Fibroblast of skin of scalp (primary cell): ENCODE measurements around the gene PELI3. TPM values are rescaled to one million over a fixed set of nuclear protein-coding genes. Genes with fewer than 3 reads are reported as not detected.
"Not testable (repeated sequence)": the region's sequence is repeated elsewhere in the genome, so short reads cannot be mapped to it uniquely, and the experiment has no call there.

Source experiments
- DNase-seq: peaks from one replicate; pipeline ENCODE4 v3.0.0-alpha.2; 2013
- polyA plus RNA-seq, 2 experiments: library from polyadenylated mRNA; unstranded; fragments of 120-200 nt; gene quantifications; one replicate each; pipeline ENCODE4 v1.2.1, GENCODE V29; 2013; ENCODE audit not compliant: insufficient read length in 2 of 2

The PELI3 gene, protein sequence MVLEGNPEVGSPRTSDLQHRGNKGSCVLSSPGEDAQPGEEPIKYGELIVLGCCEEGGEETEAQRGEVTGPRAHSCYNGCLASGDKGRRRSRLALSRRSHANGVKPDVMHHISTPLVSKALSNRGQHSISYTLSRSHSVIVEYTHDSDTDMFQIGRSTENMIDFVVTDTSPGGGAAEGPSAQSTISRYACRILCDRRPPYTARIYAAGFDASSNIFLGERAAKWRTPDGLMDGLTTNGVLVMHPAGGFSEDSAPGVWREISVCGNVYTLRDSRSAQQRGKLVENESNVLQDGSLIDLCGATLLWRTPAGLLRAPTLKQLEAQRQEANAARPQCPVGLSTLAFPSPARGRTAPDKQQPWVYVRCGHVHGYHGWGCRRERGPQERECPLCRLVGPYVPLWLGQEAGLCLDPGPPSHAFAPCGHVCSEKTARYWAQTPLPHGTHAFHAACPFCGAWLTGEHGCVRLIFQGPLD
- 6.0 TPM for polyA plus RNA-seq (2013, experiment 1 of 2; ENCODE audit: insufficient read length)
- 5.7 TPM for polyA plus RNA-seq (2013, experiment 2 of 2; ENCODE audit: insufficient read length)

DNA sequence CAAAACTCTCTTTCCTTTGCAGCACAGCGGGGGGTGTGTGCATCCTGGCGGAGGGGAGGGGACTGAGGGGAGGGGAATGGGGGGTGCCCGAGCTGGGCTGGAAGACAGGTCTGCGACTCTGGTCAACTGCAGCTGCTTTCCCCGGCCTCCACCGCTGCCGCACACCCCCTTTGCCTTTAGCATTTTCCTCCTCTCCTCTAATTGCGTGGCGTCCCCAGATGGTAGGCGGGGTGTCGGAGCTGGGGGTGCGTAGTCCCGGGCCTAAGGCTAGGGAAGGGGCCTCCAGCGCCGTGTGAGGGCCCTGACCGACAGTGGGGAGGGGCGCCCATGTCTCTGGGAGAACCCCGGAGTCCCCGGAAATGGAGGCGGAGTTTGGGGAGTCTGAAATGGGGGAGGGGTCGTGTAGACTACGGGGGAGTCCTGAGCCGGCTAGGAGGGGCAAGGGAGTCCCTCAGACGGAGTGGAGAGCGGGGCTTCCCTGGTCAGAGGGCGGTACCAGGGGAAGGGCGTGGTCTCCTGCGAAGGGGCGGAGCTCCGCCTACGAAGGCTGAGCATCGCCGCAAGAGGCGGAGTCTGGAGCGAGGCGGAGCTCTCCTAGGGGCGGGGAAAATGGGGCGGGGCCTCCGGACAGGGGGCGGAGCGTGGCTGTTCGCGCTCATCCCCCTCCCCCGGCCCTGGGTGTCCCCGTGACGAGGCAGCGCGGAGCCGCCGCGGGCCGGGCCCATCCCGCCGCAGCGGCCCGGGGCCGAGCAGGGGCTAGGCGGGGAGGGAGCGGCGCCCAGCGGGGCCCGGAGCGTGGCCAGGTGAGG, at the start of gene PELI3:
PELI3 (plus strand) TSS at position 681 of the 809 bp plus-strand sequence. CDS start 1,224 bp downstream, outside the sequence.
- DNase-seq: peak; percentile 92

- no peak for DNase-seq
Measured at GRCh38 chr11:66417000-66417399, 49.7 kb upstream of the PELI3 start.

- peak; percentile 98 for DNase-seq
Measured at GRCh38 chr11:66418168-66418985, 48.3 kb upstream of the PELI3 start.

GRCh38 chr11:66418986-66419308, 47.8 kb upstream of the PELI3 start:
- DNase-seq: no peak

DNA sequence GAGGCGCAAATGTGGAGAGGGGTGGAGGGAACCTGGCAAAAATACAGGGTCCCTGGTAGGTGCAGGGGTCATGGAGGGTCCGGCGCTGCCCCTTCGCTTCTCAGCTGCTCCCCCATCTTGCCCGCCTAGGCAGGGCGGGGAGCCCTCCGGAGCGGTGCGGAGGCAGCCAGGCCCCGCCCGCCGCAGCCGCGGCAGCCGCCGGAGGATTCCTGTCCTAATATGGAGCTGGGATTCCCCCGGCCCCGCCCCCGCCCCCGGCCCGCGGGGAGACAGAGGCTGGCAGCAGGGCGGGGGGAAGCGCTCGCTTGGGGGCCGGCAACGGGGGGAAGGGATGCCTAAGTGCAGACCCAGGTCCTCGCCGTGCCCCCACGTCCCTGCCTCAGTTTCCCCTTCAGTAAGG, 46.9 kb upstream of the PELI3 start:
- no peak for DNase-seq

DNA sequence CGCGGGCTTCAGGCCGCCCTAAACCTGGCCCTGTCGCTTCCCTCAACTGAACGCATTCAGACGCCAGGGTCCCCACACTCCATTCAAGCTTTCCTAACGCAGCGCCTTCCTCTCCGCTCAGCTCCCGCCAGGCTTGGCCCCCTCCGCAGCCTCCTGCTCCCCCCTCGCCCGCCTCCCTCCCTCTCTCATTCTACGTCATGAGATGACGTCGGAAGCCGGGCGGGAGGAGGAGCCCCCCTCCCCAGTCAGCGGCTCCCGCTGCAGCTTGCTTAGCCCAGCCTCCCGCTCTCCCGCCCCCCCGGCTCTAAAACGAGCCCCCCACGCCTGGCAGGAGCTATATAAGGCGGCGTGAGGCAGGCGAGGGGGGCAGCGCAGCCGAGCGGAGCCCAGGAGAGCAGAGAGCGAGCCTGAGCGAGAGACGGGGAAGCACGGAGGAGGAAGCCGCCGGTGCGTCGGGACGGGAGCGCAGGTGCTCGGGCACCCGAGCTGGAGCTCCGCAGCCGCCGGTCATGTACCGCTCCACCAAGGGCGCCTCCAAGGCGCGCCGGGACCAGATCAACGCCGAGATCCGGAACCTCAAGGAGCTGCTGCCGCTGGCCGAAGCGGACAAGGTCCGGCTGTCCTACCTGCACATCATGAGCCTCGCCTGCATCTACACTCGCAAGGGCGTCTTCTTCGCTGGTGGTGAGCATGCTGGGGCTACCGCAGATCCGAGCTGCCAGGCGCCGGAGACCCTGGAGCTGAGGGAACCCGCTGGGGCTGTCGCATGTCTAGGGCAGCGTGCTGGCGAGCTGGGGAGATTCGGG, 45.8 kb upstream of the PELI3 start, which contains the start of gene NPAS4:
NPAS4 (plus strand) TSS at position 365 of the 806 bp plus-strand sequence; CDS start at position 510, 145 bp downstream.
- no peak for DNase-seq

DNA sequence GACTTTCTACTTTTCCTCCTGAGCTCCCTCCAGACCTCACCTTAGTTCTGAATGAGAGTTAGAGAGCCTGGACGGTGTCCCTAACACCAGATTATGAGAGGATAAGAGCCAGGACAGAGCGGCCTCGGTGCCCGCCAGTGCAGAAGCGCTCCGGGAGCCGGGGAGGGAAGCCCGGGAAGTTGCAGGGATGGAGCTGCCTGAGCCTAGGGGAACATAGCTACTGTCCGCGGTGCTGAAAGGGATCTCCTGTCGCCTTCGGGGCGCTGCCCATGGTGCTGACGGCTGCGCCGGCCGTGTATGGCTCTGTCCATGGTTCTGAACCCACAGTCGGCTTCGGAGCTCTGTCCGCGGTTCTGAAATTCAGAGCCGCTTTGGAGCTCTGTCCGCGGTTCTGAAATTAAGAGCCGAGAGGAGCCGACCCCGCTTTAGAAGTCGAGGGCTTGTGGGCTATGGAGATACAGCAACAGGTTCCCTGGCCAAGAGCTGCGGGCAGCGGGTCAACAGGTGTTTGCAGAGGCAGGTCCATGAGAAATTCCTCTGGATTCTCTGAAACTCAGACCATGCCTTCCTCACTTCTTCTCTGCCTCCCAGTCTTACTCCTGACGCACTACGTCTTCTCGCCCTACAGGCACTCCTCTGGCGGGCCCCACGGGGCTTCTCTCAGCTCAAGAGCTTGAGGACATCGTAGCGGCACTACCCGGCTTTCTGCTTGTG, 45.1 kb upstream of the PELI3 start:
- peak; percentile 91 for DNase-seq

DNA sequence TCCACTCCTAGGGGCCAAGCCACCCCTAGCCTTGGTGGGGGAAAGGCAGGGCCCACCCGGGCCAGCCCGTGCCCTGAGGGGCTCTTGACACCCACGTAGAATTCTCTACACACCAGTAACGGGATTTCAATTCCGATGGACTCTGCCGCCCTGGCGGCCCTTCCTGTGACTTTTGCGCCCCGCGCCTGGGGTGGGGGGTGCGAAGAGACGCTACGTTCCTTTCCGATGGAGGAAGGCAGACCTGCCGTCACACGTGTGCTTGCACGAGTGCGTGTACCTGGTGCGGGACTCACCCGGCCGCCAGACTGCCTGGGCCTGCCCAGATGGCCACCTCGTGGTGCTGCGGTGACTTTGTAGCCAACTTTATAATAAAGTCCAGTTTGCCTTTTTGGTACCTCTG, 40.4 kb upstream of the PELI3 start:
- no peak for DNase-seq

GRCh38 chr11:66428933-66429332, 37.8 kb upstream of the PELI3 start:
- DNase-seq: no peak

DNA sequence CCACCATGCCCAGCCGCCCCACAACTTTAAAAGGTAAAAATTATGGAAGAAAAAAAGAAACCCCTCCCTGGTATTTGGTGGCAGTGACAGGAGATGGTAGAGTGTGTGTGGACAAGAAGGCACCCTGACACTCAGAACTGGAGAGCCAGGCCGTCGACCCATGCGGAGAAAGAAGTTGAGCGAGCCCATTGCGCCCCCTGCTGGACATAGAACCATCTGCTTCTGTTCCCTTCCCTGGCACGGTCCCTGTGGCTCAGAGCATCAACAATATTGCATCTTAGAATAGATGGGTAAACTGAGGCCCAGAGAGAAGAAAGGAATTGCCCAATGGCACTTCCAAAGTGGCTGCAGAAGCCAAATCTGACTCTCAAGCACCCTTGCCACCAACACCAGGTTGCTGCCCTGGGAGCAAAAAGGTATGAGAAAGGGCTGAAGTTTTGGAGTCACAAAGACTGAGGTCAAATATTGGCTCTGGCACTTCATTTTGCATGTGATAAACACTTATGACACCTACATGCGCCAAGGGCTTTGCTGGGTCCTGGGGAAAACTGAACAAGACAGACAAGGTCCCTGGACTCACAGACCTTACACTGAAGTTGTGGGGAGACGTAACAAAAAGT, 36.6 kb upstream of the PELI3 start:
- DNase-seq: peak; percentile 72

GRCh38 chr11:66431287-66431686, 35.4 kb upstream of the PELI3 start:
- DNase-seq: not testable (repeated sequence)

- not testable (repeated sequence) for DNase-seq
Measured at GRCh38 chr11:66431871-66432329, 34.8 kb upstream of the PELI3 start.

- DNase-seq: no peak
Measured at GRCh38 chr11:66432597-66432996, 34.1 kb upstream of the PELI3 start.

- no peak for DNase-seq
Measured at GRCh38 chr11:66437979-66438503, 28.7 kb upstream of the PELI3 start.

DNA sequence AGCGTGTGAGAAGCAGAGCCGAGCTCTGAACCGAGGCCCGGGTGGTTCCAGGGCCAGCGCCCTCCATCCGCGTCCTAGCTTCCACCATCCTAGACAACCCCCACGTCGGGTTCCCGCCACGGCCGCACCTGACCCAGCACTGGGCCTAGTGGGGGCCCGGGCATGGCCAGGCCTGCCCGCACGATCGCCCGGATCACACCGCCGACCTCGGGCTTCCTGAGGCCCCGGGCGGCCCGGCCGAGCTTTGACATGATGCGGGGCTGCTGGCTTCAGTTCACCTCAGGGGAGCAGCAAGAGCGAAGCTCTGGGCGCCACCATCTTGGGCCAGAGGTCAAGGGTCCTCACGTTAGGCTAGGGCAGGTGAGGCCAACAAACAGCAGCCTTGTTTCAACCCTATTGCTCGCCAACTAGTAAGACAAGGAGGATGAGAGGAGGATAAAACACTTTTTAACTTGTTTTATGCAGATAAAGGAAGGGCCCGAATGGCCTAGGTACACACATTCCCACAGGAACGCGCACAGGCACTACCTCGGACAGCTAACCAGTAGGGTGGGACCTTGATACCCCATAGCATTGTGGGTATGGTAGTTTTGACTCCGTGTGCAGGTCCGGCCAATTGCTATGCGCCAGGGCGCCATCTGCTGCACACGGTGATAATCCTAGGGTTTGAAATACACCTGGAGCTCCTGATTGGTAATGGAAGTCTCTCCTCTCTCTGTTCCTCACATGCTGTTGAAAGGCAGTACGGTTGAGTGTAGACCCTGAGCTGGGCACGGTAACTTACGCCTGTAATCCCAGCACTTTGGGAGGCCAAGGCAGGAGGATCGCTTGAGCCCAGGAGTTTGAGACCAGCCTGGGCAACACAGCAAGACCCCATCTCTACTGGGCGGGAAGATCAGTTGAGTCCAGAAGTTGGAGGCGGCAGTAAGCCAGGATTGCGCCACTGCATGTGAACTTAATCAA, 27.9 kb upstream of the PELI3 start, which contains the start of gene MRPL11:
MRPL11 (minus strand) TSS at position 345 of the 963 bp plus-strand sequence; CDS start at position 251, 94 bp downstream.
- peak; percentile 92 for DNase-seq

DNA sequence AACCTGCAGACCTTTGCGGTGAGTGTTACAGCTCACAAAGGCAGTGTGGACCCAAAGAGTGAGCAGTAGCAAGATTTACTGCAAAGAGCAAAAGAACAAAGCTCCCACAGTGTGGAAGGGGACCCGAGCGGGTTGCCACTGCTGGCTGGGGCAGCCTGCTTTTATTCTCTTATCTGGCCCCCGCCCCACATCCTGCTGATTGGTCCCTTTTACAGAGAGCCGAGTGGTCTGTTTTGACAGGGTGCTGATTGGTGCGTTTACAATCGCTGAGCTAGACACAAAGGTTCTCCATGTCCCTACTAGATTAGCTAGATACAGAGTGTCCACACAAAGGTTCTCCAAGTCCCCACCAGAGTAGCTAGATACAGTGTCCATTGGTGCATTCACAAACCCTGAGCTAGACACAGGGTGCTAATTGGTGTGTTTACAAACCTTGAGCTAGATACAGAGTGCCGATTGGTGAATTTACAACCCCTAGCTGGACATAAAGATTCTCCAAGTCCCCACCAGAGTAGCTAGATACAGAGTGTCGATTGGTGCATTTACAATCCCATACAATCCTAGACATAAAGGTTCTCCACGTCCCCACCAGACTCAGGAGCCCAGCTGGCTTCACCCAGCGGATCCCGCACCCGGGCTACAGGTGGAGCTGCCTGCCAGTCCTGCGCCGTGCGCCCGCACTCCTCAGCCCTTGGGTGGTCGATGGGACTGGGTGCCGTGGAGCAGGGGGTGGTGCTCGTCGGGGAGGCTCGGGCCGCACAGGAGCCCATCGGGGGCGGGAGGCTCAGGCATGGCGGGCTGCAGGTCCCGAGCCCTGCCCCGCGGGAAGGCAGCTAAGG, 26.4 kb upstream of the PELI3 start:
- DNase-seq: not testable (repeated sequence)

GRCh38 chr11:66440940-66441282, 25.8 kb upstream of the PELI3 start:
- not testable (repeated sequence) for DNase-seq

DNA sequence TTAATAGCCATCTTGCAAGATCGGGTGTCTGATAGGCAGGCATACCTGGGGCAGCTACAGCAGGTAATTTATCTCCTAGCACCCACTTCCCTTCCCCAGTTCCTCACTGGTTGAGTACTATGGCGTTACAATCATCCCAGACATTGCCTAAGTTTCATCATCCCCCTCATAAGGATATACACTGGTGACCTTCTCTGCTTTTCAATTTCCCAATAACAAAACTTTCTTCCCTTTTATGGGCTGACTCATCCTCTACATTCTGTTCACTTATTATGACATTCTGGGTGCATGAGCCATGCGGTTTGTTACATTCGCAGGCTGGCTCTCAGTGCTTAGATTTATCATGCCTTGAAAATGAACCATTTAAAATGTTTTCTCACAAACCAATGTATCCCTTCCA, 23.1 kb upstream of the PELI3 start:
- peak; percentile 67 for DNase-seq
